ENCODE measurements around the gene SFSWAP.
"Not testable (repeated sequence)": the region's sequence is repeated elsewhere in the genome, so short reads cannot be mapped to it uniquely, and the experiment has no call there.

The SFSWAP gene

DNA sequence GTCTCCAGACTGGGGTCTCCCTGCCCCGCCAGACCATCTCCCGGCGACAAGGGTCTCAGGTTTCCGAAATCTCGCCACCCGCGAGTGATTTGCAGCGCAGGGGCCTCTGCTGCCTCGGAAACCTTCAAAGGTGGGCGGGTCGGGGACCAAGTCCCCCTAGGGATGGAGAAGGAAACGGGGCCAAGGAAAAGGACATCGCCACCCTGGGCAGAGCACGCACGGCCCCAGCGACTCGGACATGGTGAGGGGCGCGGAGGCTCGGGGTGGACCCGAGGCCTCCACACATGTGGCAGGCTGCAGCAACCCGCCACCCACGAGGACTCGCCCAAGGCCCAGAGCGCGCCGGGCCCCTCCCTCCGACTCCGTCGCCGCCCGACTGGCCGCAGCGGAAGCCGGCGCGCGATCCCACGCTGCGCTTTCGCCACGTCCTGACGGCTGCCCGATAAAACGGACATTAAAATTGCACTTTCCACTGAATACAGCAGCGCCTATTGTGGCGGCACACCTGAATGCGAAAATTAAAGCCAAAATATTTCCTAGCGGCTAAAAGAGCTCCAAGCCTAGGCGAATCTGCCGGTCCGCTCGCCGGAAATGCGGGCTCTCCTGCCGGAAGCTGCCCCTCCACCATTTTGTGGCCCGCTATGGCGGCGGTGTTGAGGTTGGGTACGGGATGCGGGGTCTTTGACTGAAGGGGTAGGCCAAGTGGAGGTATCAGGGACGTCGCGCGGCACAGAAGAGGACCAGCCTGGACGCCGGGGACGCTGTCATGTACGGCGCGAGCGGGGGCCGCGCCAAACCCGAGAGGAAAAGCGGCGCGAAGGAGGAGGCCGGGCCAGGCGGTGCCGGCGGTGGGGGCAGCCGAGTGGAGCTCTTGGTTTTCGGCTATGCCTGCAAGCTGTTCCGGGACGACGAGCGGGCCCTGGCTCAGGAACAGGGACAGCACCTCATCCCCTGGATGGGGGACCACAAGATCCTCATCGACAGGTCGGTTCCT, at the start of gene SFSWAP:
Gene SFSWAP (plus strand): TSS at position 627 of the 994 bp plus-strand sequence. CDS start 140 bp downstream, at position 767.
- peak; percentile 57 for DNase-seq

DNA sequence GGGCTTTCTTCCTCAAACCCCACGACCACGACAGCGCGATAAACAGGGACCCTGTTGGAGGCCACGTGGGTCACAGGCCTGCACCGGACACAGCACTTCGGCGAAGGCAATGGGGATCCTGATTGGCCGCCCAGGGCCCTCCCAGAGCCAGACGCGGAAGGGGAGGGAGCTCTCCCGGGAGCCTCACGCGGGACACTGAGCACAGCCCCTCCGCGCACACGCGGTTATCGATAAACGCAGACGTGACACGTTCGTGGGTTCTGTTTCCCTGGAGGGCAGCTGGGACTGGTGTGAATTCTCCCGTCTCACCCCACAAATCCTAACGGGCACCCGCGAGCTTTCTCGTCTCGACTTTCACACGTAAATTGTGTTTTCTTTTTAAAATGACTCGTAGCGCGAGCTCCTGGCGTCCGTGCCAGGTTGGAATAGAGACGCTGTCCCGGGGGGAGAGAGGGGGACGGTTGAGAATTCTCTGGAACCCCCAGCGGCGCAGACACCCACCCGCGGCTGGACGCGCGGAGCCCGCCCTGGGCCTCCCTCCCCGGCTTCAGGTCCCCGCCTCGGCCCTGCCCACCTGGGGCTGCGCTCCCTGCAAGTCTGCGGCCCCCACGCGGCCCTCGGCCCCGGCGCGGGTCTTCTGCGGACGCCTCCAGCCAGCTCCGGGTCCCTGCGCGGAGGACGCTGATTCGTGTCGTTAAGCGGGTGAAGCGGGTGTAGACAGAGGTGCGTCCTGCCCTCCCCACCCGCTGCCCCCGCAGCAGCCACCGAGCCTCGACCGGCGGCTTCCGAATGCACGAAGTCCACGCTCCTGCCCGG, 49.5 kb upstream of the SFSWAP start:
- not testable (repeated sequence) for DNase-seq

DNA sequence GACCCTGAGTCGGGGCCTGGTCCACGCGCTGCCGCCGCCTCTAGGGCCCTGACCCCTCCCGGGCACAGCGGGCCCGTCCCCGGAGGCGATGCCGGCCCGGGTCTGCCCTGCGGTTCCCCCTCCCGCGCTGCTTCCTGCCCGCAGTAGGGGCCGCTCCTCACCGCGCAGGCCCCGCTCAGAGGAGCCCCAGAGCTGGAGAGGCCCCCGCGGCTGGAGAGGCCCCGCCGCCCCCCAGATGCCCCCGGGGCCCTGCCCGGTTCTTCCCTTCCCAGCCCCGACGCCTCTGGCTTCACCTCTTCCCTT, 49.0 kb upstream of the SFSWAP start:
- not testable (repeated sequence) for DNase-seq

DNA sequence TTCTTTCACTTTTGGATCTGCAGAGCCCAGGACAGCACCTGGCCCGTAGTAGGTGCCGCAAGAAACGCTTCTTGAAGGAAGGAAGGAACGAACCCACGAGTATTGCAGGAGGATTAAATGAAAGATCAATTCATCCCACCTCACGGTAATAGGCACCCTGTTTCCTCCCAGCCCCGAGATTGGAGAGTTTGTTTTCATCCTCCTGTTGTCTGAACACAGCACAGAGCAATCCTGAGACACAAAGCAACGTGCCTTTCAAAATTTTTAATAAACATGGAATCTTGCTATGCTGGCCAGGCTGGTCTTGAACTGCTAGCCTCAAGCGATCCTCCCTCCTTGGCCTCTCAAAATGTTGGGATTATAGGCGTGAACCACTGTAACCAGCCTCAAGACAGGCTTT, 48.5 kb upstream of the SFSWAP start:
- not testable (repeated sequence) for DNase-seq

DNA sequence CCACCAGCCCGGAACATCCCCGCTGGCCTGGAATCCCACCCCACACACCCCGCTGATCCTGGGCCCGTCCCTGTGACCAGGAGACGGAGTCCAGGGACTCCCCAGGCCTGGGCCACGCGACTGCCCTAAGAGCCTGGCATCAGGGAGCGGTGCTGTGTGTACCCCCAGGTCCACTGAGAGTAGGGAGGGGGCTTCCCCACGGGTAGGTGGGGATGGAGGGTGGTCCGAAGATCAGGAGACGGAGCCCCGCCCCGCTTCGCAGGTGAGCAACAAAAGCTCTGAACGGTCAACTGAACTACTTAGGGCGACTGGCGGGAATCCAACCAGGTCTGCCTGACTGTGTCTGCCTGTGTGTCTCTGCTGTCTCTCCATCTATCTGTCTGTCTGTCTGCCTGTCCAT, 45.2 kb upstream of the SFSWAP start:
- not testable (repeated sequence) for DNase-seq

DNA sequence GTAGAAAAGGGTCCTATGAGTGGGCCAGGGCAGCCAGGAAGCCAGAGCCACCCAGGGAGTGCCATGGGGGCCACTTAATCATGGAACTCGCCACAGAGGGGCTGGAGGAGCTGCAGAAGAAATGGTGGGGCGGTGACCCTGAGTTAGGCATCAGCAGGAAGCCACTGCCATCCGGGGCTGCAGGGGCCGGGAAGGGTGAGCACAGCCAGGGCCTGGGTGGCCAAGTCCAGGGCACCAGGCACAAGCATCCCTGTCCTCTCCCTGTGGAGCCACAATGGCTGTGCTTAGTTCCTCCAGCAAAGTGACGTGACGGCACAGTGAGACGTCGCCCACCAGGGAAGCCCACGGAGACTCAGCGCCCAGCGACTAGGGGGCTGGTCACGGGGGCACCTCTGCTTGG, 44.4 kb upstream of the SFSWAP start:
- not testable (repeated sequence) for DNase-seq

DNA sequence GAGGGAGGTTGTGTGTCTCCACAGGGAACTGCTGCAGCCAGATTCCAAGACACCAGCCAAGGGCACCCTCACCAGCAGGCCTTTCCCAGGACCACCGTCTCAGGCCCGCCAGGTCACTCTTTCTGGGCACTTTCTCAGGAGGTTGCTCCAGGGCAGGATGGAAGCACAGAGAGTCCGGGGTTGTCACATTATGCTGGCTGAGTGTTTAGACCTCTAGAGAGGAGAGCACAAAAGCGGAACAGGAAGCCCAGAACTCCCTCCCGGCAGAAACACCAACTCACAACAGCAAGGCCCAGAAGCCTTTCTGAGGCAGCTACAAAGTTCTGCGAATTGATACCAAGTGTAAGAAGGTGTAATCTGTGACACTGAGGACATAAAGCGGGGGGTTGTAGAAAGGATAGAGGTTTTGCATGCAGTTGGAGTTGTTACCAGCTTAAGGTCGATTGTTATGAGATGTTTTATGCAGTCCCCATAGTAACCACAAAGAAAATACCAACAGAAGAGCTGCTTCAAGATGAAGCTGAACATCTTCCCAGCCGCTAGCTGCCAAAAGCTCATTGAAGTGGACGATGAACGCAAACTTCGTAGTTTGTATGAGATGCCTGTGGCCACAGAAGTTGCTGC, 43.8 kb upstream of the SFSWAP start:
- not testable (repeated sequence) for DNase-seq

DNA sequence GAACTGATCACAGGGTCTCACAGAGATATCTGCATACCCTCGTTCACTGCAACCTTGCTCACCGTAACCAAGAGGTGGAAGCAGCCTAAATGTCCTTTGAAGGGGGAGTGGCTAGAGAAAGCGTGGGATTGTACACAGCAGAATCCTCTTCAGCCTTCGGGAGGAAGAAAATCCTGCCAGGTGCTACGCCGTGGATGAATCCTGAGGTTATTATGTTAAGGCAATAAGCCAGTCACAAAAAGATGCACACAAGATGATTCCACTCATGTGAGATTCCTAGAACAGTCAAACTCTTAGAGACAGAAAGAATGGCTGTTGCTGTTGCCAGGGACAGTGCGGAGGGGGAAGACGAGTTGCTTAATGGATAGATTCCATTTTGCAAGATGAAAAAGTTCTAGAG, 39.6 kb upstream of the SFSWAP start:
- DNase-seq, result no peak

DNA sequence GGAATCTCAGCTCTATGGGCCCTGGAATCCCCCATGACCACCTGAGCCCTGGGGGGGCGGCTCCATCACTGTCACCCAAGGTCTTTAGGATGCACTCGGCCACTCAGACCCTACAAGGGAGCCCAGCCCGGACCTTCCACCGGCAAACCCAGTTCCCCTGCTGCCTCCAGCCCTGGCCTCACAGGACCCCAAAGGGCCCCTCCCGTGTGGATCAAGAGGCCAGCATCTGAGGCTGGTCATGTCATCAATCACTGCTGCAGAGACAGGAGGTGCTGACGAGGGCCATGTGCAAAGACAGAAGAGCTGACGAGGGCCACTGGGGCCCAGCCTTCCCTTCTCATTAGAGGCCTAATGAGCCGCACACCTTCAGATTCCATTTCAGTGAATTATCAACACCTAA, 39.0 kb upstream of the SFSWAP start:
- DNase-seq, result no peak

DNA sequence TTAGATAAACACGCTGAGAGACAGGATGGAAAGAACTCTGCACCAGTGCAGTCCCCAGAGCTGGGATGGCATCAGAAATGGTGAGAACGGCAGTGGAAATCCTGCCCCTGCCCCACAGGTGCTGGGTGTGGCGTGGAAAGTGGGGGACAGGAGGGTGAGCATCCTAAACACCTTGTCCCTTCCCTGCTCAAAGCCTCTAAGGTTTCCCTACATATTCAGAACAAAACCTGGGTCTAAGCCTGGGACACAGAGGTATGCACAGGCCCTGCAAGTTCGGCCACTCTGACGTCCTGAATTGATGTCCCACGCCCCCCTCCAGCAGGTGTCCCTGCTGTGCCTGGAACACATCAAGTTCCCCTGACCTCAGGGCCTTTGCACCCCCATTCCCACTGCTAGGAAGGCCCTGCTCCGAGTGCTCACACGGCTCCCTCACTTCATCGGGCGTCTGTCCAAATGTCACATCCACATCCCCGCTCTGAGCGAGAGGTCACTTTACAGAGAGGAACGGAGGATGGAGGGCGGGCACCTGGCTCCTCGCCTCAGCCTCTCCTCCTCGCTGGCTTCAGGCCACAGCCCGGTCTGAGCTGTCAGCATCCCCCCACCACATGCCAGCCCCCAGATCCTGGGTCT, 38.5 kb upstream of the SFSWAP start:
- DNase-seq, result no peak

DNA sequence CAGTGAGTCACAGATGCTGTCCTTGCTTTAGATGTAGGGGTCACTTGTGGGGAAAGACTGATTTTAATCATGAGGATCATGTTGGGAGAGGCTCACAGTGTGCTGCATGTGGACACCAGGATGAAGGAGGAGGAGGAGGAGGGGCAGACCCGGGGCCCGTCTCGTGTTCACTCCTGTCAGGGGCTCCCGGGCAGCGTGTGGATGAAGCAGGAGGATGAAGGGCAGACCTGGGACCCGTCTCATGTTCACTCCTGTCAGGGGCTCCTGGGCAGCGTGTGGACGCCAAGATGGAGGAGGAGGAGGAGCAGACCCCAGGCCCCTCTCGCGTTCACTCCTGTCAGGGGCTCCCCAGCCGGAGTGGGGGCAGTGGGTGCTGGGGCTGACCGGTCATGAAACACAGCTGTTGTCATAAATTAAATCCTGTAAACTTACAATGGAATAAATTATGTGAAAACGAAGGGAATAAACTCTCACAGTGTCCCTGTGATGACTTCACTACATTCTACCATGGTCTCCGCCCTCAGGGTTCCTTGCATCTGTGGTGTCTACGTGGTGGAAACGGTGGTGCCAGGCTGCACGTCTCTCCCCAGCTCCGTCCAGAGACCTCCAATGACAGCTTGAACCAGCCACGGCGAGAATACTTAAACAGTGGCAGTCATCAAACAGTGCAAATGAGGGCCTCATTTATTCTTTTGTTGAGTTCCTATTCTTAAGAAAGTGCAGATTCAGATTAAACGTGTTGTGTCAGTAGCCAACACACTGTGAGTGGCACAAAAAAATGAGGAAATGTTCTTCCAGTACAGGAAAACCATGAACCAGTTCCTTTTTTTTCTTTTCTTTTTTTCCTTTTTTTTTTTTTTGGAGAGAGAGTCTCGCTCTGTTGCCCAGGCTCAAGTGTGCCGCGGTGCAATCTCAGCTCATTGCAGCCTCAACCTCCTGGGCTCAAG, 37.7 kb upstream of the SFSWAP start:
- DNase-seq, result no peak

DNA sequence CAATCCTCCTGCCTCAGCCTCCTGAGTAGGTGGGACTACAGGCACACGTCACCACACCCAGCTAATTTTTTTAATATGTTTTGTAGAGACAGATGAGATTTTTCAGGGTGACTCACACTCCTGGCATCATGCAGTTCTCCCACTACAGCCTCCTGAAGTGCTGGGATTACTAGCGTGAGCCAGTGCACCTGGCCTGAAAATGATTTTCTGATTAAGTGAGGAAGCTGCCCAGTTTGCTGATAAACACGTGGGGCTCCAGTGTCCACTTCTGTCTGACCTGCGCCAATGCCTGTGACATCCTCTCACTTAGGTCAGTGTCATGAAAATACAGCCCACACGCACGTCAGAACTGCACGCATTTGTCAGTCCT, 37.0 kb upstream of the SFSWAP start:
- DNase-seq, result no peak

DNA sequence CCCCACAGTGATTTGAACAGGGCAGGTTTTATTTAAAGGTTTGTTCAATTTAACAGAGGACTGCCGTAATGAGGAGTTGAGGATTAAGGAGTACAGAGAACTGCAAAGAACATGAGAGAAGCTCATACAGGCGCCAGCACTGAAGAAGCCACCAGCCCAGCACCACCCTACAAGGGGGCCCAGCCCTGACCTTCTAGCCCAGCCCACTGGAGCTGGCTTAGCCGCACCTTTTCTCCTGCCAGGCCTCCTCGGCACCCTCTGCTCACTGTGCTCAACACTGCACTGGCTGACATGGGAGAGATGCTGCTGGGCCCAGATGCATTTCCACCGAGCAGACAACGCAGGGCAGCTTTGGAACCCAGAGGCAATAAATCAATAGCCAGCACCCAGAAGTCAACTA, 36.5 kb upstream of the SFSWAP start:
- no peak for DNase-seq

DNA sequence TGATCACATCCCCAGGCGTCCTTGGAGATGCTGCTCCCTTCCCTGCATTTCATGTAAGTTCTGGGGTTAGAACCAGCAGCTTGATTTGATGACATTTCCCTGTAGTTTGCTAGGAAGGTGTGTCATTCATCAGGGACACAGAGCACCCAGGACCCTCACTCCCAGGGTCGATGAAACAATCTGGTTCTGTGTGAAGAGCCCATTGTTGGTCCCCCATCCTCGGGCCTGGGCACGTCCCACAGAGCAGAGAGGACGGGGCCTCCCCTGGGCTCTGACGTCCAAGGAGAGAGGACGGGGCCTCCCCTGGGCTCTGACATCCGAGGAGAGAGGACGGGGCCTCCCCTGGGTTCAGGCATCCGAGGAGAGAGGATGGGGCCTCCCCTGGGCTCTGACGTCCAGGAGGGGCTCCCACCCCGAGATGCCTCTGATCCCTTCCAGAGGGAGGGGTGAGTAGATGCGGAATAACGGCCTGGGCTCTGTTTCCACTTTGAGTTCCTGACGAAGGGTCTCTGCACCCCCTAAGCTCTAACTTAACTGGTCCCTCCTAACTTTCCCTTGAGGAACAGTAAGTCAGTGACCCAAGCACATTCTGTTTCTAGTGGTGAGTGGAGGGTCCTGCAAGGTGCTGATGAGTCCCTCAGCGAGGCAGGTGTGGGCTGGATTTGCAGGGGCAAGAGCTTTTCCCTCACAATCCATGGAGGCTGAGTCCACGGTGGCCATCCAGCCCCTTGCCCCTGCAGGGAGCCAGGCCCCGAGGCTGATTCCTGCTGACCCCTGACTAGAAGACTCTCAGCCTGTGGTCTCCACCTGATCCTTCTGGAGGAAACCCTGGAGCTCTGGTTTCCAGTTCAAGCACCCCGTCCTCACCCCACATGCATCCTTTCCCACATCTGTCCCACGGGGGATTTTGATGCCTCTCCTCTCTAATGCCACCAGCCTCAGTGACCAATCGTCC, 35.5 kb upstream of the SFSWAP start:
- DNase-seq, result no peak

DNA sequence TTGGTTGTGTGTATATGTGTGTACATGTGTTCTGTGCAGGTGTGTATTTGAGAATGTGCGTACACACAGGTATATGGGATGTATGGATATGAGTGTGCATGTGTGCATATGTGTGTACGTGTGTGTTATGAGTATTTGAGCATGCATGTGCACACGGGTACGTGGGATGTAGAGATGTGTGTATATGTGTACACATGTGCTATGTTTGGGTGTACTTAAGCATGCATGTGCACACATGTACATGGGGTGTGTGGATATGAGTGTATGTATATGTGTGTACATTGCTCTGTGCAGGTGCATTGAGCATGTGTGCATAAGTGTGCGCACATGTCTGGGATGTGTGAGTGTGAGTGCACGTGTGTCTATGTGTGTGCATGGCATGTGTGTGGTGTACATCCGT, 34.3 kb upstream of the SFSWAP start:
- no peak for DNase-seq

DNA sequence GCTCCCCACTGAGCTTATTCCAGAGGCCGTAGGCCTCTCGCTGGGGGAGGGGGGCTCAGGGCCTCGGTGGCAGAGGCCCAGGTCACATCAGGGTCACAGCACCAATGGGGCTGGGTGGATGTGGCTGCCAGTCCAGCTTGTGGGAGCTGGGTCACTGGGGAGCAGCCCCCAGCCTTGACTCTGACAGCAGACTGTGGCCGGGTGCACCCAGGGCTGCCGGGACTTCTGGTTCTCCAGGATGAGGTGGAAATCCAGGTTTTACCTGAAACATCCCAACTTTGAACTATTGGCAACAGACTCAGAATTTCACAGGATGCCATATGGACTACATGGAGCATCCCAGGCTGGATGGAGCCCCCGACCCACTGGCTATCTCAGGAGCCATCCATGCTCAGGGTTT, 33.8 kb upstream of the SFSWAP start:
- DNase-seq, result not testable (repeated sequence)

DNA sequence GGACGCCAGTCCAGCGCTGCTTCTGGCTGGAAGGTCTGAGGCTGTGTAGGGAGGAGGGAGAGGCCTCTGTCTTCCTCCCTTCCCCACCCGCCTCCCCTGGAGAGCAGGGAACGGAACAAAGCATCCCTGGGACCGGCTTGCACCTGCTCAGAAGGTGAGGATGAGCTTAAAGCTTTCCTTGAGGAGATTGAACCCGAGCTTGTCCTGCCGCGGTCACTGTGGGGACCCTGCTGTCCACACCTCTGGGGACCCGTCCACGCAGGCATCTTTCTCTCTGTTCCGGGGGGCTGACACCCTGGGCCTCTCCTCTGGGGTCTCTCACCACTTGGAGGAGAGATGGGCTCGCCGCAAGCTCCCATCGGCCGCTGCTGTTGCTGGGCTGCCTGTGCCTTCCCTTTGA, 33.2 kb upstream of the SFSWAP start:
- no peak for DNase-seq

DNA sequence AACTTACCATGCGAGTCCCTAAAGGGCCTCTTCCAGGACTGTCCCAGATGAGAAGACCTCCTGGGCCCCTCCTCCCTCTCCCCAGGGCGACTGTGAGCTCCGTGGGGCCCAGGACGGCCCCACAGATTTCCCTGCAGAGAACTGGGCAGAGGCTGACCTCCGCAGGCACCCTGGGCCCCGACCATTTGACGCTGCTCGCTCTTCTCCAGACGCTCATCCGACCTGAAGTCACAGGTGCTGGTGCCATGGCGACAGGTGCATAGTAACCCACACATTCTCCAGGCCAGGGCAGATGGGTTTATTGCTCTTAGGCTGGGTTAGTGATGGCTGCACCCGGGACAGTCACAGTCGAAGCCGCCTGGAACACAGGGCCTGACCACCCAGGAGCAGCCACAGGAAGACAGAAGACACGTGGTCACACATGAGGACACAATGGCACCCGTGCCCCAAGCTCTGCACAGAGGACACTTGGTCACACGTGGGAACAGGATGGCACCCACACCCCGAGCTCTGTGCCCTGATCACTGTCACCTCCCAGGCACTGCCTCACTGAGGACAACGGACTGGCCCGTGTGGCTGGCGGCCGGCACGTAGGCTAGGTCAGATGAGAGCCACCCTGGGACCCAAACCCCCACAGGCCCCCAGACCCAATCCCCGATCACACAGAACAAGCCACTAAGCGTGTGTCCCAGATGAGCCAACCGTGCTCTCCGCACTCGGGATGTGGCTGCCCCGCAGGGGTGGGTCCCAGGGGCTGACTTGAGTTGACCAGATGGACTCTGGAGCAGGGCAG, 32.3 kb upstream of the SFSWAP start:
- not testable (repeated sequence) for DNase-seq

DNA sequence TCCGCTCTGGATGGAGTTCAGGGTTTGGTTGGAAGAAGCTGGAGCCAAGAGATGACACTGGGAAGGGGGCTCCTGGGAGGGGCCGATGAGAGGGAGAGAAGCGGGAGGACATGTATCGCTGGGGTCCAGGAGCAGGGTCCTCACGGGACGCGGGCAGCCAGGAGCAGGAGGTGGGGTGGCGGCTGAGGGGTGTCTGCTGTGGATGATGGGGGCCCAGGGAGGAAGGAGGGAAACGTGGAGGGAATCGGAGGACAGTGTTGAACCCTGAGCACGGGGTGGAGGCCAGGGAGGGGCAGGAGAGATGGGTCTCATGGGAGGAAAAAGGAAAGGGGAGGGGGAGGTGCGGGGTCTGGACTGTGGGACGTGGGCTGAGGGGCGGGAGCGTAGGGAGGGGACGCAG, 31.7 kb upstream of the SFSWAP start:
- DNase-seq, result not testable (repeated sequence)

DNA sequence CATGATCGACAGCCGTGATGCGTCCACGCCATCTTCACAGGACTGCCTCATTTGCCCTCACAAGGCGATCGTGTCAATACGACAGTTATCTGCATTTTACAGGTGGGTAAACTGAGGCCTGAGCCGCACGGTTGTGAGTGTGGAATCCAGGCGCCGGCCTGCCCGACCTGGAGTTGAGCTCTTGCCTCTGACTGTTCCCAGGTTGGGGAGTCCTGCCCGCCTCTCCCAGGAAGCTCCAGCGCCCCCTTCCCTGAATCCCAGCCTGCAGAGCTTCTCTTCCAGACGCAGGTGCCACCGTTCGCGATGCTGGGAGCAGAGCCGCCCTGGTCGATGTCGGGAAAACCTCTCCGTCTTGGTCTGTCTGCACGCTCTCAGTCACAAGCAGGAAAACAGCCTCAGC, 31.1 kb upstream of the SFSWAP start:
- not testable (repeated sequence) for DNase-seq
